Fibroblast of the conjunctiva (primary cell): ENCODE data around the gene PLD3.
A peak's percentile ranks its signal among the peaks of the same experiment; 100 is the strongest.

Experiments used
- DNase-seq: peaks from one replicate; pipeline ENCODE4 v3.0.0-alpha.2; 2010; ENCODE audit warnings: low read depth

Gene PLD3

GRCh38 chr19:40414542-40415535, 66.3 kb downstream of the PLD3 start:
- no peak for DNase-seq

- no peak for DNase-seq
Measured at GRCh38 chr19:40415768-40416167, 67.3 kb downstream of the PLD3 start.

- DNase-seq: no peak
Measured at GRCh38 chr19:40416918-40417642, 68.6 kb downstream of the PLD3 start.

- no peak for DNase-seq
Measured at GRCh38 chr19:40417643-40417981, 69.1 kb downstream of the PLD3 start.

- no peak for DNase-seq
Measured at GRCh38 chr19:40418040-40418439, 69.5 kb downstream of the PLD3 start.

- DNase-seq: no peak
Measured at GRCh38 chr19:40419066-40419612, 70.6 kb downstream of the PLD3 start.

- no peak for DNase-seq
Measured at GRCh38 chr19:40419780-40420179, 71.3 kb downstream of the PLD3 start.

- DNase-seq: no peak
Measured at GRCh38 chr19:40420451-40420765, 71.9 kb downstream of the PLD3 start.

GRCh38 chr19:40420766-40421765, 72.6 kb downstream of the PLD3 start:
- DNase-seq: peak; percentile 86

- DNase-seq: no peak
Measured at GRCh38 chr19:40421993-40422747, 73.7 kb downstream of the PLD3 start.

GRCh38 chr19:40422748-40423566, 74.5 kb downstream of the PLD3 start:
- no peak for DNase-seq

- DNase-seq: no peak
Measured at GRCh38 chr19:40423938-40424337, 75.4 kb downstream of the PLD3 start.

- no peak for DNase-seq
Measured at GRCh38 chr19:40424637-40425449, 76.3 kb downstream of the PLD3 start.

- DNase-seq: peak; percentile 98
Measured at GRCh38 chr19:40425450-40426287, 77.2 kb downstream of the PLD3 start, which contains the start of gene SERTAD1. Gene SERTAD1 (minus strand): TSS chr19:40425992. CDS start chr19:40423546, 2,446 bp downstream.
